22Rv1 (cell line): Measurements from ENCODE around the gene TOB1.

Experiments used
- CTCF ChIP-seq: fragments of 450-650 bp; IDR thresholded peaks from 2 replicates; pipeline ENCODE4 v1.5.1; 2017; ENCODE audit warnings: mild to moderate bottlenecking
- ZFX ChIP-seq: fragments of 450-650 bp; IDR thresholded peaks from 2 replicates; pipeline ENCODE4 v1.6.1; 2017; ENCODE audit warnings: antibody characterized with exemption, borderline replicate concordance

- no peak for TF ChIP-seq CTCF
- TF ChIP-seq ZFX, result no peak
Measured at GRCh38 chr17:50890675-50891516, 24.7 kb upstream of the TOB1 start.
